Glomerular visceral epithelial cell (primary cell): Measurements from ENCODE around the gene PBX4.

Experiments used
- DNase-seq: peaks from one replicate; pipeline ENCODE4 v3.0.0-alpha.2; 2016; ENCODE audit errors: extremely low spot score

Gene PBX4

GRCh38 chr19:19526581-19527370 is 91.7 kb downstream of the PBX4 start:
- DNase-seq, result no peak

GRCh38 chr19:19525611-19526380 is 92.7 kb downstream of the PBX4 start:
- no peak for DNase-seq

- DNase-seq, result no peak
Measured at GRCh38 chr19:19524053-19524452, 94.4 kb downstream of the PBX4 start.

GRCh38 chr19:19523177-19523576 is 95.3 kb downstream of the PBX4 start:
- DNase-seq, result no peak

GRCh38 chr19:19520989-19521388 is 97.5 kb downstream of the PBX4 start:
- no peak for DNase-seq

- no peak for DNase-seq
Measured at GRCh38 chr19:19517235-19517619, 101.3 kb downstream of the PBX4 start.

- peak; percentile 92 for DNase-seq
Measured at GRCh38 chr19:19515642-19516519, 102.6 kb downstream of the PBX4 start, which contains the start of gene NDUFA13. NDUFA13 (plus strand) TSS chr19:19516225; CDS start chr19:19516239, 14 bp downstream.

- no peak for DNase-seq
Measured at GRCh38 chr19:19514881-19515641, 103.4 kb downstream of the PBX4 start, which contains the start of gene TSSK6. TSSK6 (minus strand) TSS chr19:19515548; CDS start chr19:19515427, 121 bp downstream.

GRCh38 chr19:19514215-19514657 is 104.3 kb downstream of the PBX4 start:
- no peak for DNase-seq

- DNase-seq, result no peak
Measured at GRCh38 chr19:19513682-19514081, 104.8 kb downstream of the PBX4 start.
